ENCODE data around the gene SERGEF.

The SERGEF gene

GRCh38 chr11:18012906-18013781 is at the start of gene SERGEF:
SERGEF (minus strand) TSS chr11:18013047; CDS start chr11:18013010, 37 bp downstream.
- DNase-seq (ENCODE audit: low read depth) = peak; percentile 91

GRCh38 chr11:18061351-18061750 is 48.5 kb upstream of the SERGEF start:
- no peak for DNase-seq (ENCODE audit: low read depth)

GRCh38 chr11:18056561-18057181 is 43.8 kb upstream of the SERGEF start:
- DNase-seq (ENCODE audit: low read depth) = no peak

- no peak for DNase-seq (ENCODE audit: low read depth)
Observed at GRCh38 chr11:18054511-18055103, 41.8 kb upstream of the SERGEF start.

GRCh38 chr11:18050848-18051247 is 38.0 kb upstream of the SERGEF start:
- DNase-seq (ENCODE audit: low read depth) = no peak

GRCh38 chr11:18046116-18046777 is 33.4 kb upstream of the SERGEF start, which contains the start of gene TPH1:
TPH1 (minus strand) TSS chr11:18046269; CDS start chr11:18040762, 5,507 bp downstream.
- peak; percentile 32 for DNase-seq (ENCODE audit: low read depth)

GRCh38 chr11:18036456-18036855 is 23.6 kb upstream of the SERGEF start:
- no peak for DNase-seq (ENCODE audit: low read depth)

GRCh38 chr11:18027475-18027874 is 14.6 kb upstream of the SERGEF start:
- no peak for DNase-seq (ENCODE audit: low read depth)

- DNase-seq (ENCODE audit: low read depth) = no peak
Observed at GRCh38 chr11:18022419-18022818, 9.6 kb upstream of the SERGEF start.

- DNase-seq (ENCODE audit: low read depth) = no peak
Observed at GRCh38 chr11:18019650-18020049, 6.8 kb upstream of the SERGEF start.

- DNase-seq (ENCODE audit: low read depth) = no peak
Observed at GRCh38 chr11:18016789-18017188, 3.9 kb upstream of the SERGEF start.

GRCh38 chr11:18014876-18015275 is 2.0 kb upstream of the SERGEF start:
- no peak for DNase-seq (ENCODE audit: low read depth)

- DNase-seq (ENCODE audit: low read depth) = peak; percentile 6
Observed at GRCh38 chr11:18013790-18014507, 1.1 kb upstream of the SERGEF start.

GRCh38 chr11:18012122-18012905 is 533 bp downstream of the SERGEF start:
- DNase-seq (ENCODE audit: low read depth) = peak; percentile 23

GRCh38 chr11:18011633-18012032 is 1.2 kb downstream of the SERGEF start:
- no peak for DNase-seq (ENCODE audit: low read depth)

GRCh38 chr11:18010977-18011586 is 1.8 kb downstream of the SERGEF start:
- no peak for DNase-seq (ENCODE audit: low read depth)

- no peak for DNase-seq (ENCODE audit: low read depth)
Observed at GRCh38 chr11:18010121-18010670, 2.7 kb downstream of the SERGEF start.

- DNase-seq (ENCODE audit: low read depth) = peak; percentile 24
Observed at GRCh38 chr11:18005376-18006129, 7.3 kb downstream of the SERGEF start.

GRCh38 chr11:18001191-18001590 is 11.7 kb downstream of the SERGEF start:
- peak; percentile 39 for DNase-seq (ENCODE audit: low read depth)
